Prostate gland (tissue), 2 donors: ENCODE results near the gene PRKACB.

Experiments
- POLR2A ChIP-seq: fragments of 450-650 bp; IDR thresholded peaks from one replicate; pipeline ENCODE4 v1.6.1; 2016; ENCODE audit warnings: antibody characterized with exemption, mild to moderate bottlenecking
- TF ChIP-seq, protein P1 (sequence below), 4 experiments: fragments of 200-600 bp in 2 of 4; fragments of 450-650 bp in 2 of 4; sonication (generic) in 2 of 4; IDR thresholded peaks; 1 replicate in 3 of 4; 2 replicates in 1 of 4; pipeline ENCODE4 v1.5.1; 2016 to 2019; ENCODE audit warnings: antibody characterized with exemption in 4 of 4, mild to moderate bottlenecking in 2 of 4, moderate library complexity in 2 of 4

DNA sequence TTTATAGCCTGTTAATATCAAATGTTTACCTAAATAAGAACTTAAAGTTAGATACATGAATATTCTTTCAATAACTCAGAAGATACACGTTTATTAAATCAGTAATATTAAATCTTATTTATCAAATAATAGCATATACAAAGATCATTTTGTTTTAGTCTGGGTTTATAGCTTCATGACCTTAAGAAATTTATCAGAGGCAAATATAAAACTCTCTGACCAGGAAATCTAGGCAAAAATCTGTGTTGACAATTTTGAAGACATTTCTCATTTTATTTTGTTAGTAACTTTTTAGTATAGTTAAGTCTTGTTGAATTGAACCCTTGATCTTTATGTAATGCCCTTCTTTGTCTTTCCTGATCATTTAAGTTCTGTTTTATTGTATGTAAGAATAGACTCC lies 46.4 kb downstream of the PRKACB start:
- TF ChIP-seq, protein P1, sequence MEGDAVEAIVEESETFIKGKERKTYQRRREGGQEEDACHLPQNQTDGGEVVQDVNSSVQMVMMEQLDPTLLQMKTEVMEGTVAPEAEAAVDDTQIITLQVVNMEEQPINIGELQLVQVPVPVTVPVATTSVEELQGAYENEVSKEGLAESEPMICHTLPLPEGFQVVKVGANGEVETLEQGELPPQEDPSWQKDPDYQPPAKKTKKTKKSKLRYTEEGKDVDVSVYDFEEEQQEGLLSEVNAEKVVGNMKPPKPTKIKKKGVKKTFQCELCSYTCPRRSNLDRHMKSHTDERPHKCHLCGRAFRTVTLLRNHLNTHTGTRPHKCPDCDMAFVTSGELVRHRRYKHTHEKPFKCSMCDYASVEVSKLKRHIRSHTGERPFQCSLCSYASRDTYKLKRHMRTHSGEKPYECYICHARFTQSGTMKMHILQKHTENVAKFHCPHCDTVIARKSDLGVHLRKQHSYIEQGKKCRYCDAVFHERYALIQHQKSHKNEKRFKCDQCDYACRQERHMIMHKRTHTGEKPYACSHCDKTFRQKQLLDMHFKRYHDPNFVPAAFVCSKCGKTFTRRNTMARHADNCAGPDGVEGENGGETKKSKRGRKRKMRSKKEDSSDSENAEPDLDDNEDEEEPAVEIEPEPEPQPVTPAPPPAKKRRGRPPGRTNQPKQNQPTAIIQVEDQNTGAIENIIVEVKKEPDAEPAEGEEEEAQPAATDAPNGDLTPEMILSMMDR (IDR thresholded peaks at IDR 0.05), result no peak
- no peak for TF ChIP-seq POLR2A
